ENCODE data around the gene DUSP16. TPM values are rescaled to one million over a fixed set of nuclear protein-coding genes. Genes with fewer than 3 reads are reported as not detected.

DUSP16 gene
- total and polyA plus RNA-seq, 2 of the 8 experiments (the other 6 are each of a cell fraction or from before 2014, with no cell fraction given) = 31.6 to 55.9 TPM

DNA sequence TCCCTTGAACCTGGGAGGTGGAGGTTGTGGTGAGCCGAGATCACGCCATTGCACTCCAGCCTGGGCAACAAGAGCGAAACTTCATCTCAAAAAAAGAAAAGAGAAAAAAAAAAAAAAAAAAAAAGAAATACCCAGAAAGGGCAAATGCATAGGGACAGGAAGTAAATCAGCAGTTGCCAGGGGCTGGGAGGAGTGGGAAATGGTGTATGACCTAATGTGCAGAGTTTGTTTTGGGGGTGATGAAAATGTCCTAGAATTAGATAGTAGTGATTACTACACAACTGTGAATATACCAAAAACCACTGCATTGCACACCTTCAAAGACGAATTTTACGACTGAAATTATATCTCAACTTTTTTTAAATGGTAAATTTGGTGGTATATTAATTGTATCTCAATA is 20.4 kb downstream of the DUSP16 start (continued):
- TF ChIP-seq, protein P1, sequence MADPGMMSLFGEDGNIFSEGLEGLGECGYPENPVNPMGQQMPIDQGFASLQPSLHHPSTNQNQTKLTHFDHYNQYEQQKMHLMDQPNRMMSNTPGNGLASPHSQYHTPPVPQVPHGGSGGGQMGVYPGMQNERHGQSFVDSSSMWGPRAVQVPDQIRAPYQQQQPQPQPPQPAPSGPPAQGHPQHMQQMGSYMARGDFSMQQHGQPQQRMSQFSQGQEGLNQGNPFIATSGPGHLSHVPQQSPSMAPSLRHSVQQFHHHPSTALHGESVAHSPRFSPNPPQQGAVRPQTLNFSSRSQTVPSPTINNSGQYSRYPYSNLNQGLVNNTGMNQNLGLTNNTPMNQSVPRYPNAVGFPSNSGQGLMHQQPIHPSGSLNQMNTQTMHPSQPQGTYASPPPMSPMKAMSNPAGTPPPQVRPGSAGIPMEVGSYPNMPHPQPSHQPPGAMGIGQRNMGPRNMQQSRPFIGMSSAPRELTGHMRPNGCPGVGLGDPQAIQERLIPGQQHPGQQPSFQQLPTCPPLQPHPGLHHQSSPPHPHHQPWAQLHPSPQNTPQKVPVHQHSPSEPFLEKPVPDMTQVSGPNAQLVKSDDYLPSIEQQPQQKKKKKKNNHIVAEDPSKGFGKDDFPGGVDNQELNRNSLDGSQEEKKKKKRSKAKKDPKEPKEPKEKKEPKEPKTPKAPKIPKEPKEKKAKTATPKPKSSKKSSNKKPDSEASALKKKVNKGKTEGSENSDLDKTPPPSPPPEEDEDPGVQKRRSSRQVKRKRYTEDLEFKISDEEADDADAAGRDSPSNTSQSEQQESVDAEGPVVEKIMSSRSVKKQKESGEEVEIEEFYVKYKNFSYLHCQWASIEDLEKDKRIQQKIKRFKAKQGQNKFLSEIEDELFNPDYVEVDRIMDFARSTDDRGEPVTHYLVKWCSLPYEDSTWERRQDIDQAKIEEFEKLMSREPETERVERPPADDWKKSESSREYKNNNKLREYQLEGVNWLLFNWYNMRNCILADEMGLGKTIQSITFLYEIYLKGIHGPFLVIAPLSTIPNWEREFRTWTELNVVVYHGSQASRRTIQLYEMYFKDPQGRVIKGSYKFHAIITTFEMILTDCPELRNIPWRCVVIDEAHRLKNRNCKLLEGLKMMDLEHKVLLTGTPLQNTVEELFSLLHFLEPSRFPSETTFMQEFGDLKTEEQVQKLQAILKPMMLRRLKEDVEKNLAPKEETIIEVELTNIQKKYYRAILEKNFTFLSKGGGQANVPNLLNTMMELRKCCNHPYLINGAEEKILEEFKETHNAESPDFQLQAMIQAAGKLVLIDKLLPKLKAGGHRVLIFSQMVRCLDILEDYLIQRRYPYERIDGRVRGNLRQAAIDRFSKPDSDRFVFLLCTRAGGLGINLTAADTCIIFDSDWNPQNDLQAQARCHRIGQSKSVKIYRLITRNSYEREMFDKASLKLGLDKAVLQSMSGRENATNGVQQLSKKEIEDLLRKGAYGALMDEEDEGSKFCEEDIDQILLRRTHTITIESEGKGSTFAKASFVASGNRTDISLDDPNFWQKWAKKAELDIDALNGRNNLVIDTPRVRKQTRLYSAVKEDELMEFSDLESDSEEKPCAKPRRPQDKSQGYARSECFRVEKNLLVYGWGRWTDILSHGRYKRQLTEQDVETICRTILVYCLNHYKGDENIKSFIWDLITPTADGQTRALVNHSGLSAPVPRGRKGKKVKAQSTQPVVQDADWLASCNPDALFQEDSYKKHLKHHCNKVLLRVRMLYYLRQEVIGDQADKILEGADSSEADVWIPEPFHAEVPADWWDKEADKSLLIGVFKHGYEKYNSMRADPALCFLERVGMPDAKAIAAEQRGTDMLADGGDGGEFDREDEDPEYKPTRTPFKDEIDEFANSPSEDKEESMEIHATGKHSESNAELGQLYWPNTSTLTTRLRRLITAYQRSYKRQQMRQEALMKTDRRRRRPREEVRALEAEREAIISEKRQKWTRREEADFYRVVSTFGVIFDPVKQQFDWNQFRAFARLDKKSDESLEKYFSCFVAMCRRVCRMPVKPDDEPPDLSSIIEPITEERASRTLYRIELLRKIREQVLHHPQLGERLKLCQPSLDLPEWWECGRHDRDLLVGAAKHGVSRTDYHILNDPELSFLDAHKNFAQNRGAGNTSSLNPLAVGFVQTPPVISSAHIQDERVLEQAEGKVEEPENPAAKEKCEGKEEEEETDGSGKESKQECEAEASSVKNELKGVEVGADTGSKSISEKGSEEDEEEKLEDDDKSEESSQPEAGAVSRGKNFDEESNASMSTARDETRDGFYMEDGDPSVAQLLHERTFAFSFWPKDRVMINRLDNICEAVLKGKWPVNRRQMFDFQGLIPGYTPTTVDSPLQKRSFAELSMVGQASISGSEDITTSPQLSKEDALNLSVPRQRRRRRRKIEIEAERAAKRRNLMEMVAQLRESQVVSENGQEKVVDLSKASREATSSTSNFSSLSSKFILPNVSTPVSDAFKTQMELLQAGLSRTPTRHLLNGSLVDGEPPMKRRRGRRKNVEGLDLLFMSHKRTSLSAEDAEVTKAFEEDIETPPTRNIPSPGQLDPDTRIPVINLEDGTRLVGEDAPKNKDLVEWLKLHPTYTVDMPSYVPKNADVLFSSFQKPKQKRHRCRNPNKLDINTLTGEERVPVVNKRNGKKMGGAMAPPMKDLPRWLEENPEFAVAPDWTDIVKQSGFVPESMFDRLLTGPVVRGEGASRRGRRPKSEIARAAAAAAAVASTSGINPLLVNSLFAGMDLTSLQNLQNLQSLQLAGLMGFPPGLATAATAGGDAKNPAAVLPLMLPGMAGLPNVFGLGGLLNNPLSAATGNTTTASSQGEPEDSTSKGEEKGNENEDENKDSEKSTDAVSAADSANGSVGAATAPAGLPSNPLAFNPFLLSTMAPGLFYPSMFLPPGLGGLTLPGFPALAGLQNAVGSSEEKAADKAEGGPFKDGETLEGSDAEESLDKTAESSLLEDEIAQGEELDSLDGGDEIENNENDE (IDR thresholded peaks at IDR 0.05; ENCODE audit: insufficient replicate concordance, low read length) = no peak
